ENCODE measurements around the gene TMEM256. TPM values are rescaled to one million over a fixed set of nuclear protein-coding genes. Genes with fewer than 3 reads are reported as not detected.

The TMEM256 gene
- total and polyA plus RNA-seq, 2 of the 8 experiments (the other 6 are each of a cell fraction or from before 2014, with no cell fraction given): 97.0 to 350 TPM

DNA sequence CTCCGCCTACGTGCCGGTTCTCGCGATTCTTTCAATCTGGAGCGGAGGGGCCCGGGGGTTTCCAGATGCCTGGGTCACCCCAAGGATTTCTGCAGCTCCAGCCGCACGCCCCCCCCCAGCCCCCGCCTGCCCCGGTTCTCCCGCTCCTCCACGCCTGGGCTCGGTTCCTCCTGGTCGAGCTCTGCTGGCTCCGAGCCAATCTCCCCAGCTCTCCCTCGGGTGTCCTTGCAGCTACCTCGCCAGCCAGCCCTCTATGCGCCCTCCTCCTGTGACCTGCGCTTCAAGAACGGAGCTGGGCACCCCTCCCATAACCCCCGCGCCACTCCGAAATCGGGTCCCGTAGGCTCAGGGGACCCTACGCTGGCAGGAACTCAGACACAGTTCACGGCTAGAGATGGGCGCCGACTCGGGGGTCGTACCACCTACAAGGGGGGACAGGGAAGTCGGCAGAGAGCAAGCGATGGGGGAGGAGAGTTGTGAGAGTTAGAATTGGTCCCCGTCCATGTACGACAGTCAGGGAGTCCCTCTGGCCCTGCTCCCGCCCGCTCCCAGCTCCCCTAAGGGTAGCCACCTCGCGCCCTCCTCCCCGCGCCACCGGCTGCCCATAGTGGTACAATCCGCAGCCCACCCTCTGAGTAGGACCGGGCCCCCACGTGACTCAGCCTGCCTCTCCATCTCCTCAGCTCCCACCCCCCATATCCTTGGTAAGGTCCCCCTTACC lies 36.4 kb upstream of the TMEM256 start (continued):
- TF ChIP-seq, protein P1, sequence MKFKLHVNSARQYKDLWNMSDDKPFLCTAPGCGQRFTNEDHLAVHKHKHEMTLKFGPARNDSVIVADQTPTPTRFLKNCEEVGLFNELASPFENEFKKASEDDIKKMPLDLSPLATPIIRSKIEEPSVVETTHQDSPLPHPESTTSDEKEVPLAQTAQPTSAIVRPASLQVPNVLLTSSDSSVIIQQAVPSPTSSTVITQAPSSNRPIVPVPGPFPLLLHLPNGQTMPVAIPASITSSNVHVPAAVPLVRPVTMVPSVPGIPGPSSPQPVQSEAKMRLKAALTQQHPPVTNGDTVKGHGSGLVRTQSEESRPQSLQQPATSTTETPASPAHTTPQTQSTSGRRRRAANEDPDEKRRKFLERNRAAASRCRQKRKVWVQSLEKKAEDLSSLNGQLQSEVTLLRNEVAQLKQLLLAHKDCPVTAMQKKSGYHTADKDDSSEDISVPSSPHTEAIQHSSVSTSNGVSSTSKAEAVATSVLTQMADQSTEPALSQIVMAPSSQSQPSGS (IDR thresholded peaks at IDR 0.05; ENCODE audit: low read length): no peak
- TF ChIP-seq SP4 (IDR thresholded peaks at IDR 0.05; ENCODE audit: low read length) (no peak), GTF2F1 (IDR thresholded peaks at IDR 0.05; ENCODE audit: borderline replicate concordance, low read depth, low read length) (no peak), BCL11A (IDR thresholded peaks at IDR 0.05; ENCODE audit: low read depth in 2 of 2, low read length in 2 of 2) (no peak), TCF12 (IDR thresholded peaks at IDR 0.05; ENCODE audit: low read depth, low read length) (no peak), MAFK (IDR thresholded peaks at IDR 0.05; ENCODE audit: low read depth, low read length) (no peak), ASH2L (IDR thresholded peaks at IDR 0.05; ENCODE audit: low read length) (no peak), POLR2AphosphoS5 (IDR thresholded peaks at IDR 0.05; ENCODE audit: low read depth, low read length) (no peak), EP300 (IDR thresholded peaks at IDR 0.05; ENCODE audit: borderline replicate concordance in 1 of 2, low read depth in 2 of 2, low read length in 2 of 2) (peak in 1 of 2 experiments; percentile 97; a peak in 2 of 3 replicates), CBX8 (IDR thresholded peaks at IDR 0.05; ENCODE audit: borderline replicate concordance, low read depth, low read length) (no peak), CHD1 (IDR thresholded peaks at IDR 0.05; ENCODE audit: low read depth, low read length) (peak; percentile 93), CHD2 (IDR thresholded peaks at IDR 0.05; ENCODE audit: low read length) (peak; percentile 87), KDM5A (IDR thresholded peaks at IDR 0.05; ENCODE audit: low read length) (no peak), CTBP2 (IDR thresholded peaks at IDR 0.05; ENCODE audit: borderline replicate concordance, insufficient read depth, insufficient read length, low read length) (no peak), SUZ12 (IDR thresholded peaks at IDR 0.05; ENCODE audit: low read length) (no peak), SP2 (IDR thresholded peaks at IDR 0.05; ENCODE audit: low read length) (no peak), SIRT6 (IDR thresholded peaks at IDR 0.05; ENCODE audit: low read length) (no peak), RXRA (IDR thresholded peaks at IDR 0.05; ENCODE audit: insufficient read depth, low read depth, low read length) (no peak), POLR2A (IDR thresholded peaks at IDR 0.05; ENCODE audit: control extremely low read depth in 1 of 2, low read depth in 2 of 2, low read length in 2 of 2) (0 out of 3 replicates have a peak, but pooled peaks of 1 of the 2 experiments have one; percentile 13), TEAD4 (IDR thresholded peaks at IDR 0.05; ENCODE audit: low read depth, low read length) (no peak), GABPA (IDR thresholded peaks at IDR 0.05; ENCODE audit: borderline replicate concordance, insufficient read depth, low read length) (no peak), EZH2 (IDR thresholded peaks at IDR 0.05; ENCODE audit: low read depth, low read length, severe bottlenecking) (no peak), CBX5 (IDR thresholded peaks at IDR 0.05; ENCODE audit: low read depth, low read length) (no peak)

Data from H1 (cell line).